K562 (cell line): ENCODE results near the gene TMEM45B. TPM values are rescaled to one million over a fixed set of nuclear protein-coding genes. Genes with fewer than 3 reads are reported as not detected.

Source experiments
- ATAC-seq: fragments of 200-7000 bp; cut with Tn5 transposase; 3 replicates; pipeline ENCODE4 v1.9.1; 2020; ENCODE audit warnings: moderate library complexity
- BruUV-seq: library from RNA; stranded (reverse); fragments of 400-500 nt; replicated peaks from 2 replicates; lab custom pipeline; 2021; lab: Mats Ljungman, UMichigan
- CTCF ChIA-PET: fragments of 300-600 bp; formaldehyde crosslinking; extraction: SDS; loops from one replicate; lab custom pipeline; 2021; ENCODE audit warnings: low intra/inter-chr PET ratio; lab: Yijun Ruan, JAX
- POLR2A ChIA-PET: fragments of 300-600, 350-650 bp; sonication (Branson Sonifier 250); formaldehyde crosslinking; extraction: SDS; loops from one replicate; lab custom pipeline; 2021; ENCODE audit warnings: antibody characterized with exemption, inconsistent platforms; lab: Yijun Ruan, JAX
- DNase-seq, 4 experiments: peaks; one replicate each; pipeline versions ENCODE4 v3.0.0 to v3.0.0-alpha.2; 2011 to 2018; ENCODE audit warnings: low spot score in 3 of 4, mixed read lengths in 3 of 4; ENCODE audit errors: extremely low read depth in 1 of 4
- FAIRE-seq: peaks from 2 replicates; lab custom pipeline; 2011; peaks lifted over from hg19 to GRCh38; lab: Jason Lieb, UNC
- H2AFZ ChIP-seq: 2 replicates; pipeline ENCODE4 v1.6.0; 2011; ENCODE audit warnings: low read depth, low read length, control low read depth, inconsistent platforms
- H3K27ac ChIP-seq: fragments of 200-600 bp; 3 replicates; pipeline ENCODE4 v1.8.0; 2011; ENCODE audit warnings: low read depth, mild to moderate bottlenecking, control low read depth, inconsistent platforms, low read length, moderate library complexity, mixed read lengths; ENCODE audit errors: extremely low read depth
- H3K27me3 ChIP-seq, 2 experiments: fragments of 300-600 bp in 1 of 2; 2 replicates in 1 of 2; 3 replicates in 1 of 2; pipeline versions ENCODE4 v1.6.0 to v1.8.0; 2011; ENCODE audit warnings: inconsistent platforms in 2 of 2, low read length in 2 of 2, mild to moderate bottlenecking in 1 of 2, mixed read lengths in 1 of 2, moderate library complexity in 1 of 2; ENCODE audit not compliant: control insufficient read depth in 2 of 2, insufficient read depth in 2 of 2
- H3K36me3 ChIP-seq: fragments of 300-600 bp; 3 replicates; pipeline ENCODE4 v1.8.0; 2011; ENCODE audit warnings: mild to moderate bottlenecking, low read length, inconsistent platforms; ENCODE audit not compliant: control insufficient read depth, insufficient read depth
- H3K4me1 ChIP-seq, 2 experiments: fragments of 200-600 bp in 1 of 2; replicated peaks in 1 of 2; 2 replicates in 1 of 2; 3 replicates in 1 of 2; pipeline versions ENCODE4 v1.5.1 to v1.8.0; 2011; ENCODE audit warnings: inconsistent platforms in 2 of 2, low read length in 2 of 2, mild to moderate bottlenecking in 1 of 2, mixed read lengths in 1 of 2, moderate library complexity in 1 of 2; ENCODE audit not compliant: control insufficient read depth in 2 of 2, insufficient read depth in 2 of 2
- H3K4me2 ChIP-seq: 2 replicates; pipeline ENCODE4 v1.6.1; 2011; ENCODE audit warnings: low read length, control low read depth, inconsistent platforms, mixed read lengths; ENCODE audit not compliant: insufficient read depth
- H3K4me3 ChIP-seq: fragments of 200-600 bp; sonication (generic), shearing (Covaris generic); 2 replicates; pipeline ENCODE4 v1.5.1; 2016; ENCODE audit warnings: control low read depth, inconsistent platforms
- H3K79me2 ChIP-seq: fragments of 200-600 bp; 3 replicates; pipeline ENCODE4 v1.8.0; 2011; ENCODE audit warnings: low read length, inconsistent platforms; ENCODE audit not compliant: control insufficient read depth, insufficient read depth
- H3K9ac ChIP-seq, 2 experiments: 2 replicates each; pipeline versions ENCODE4 v1.6.0 to v1.6.1; 2011; ENCODE audit warnings: low read depth in 2 of 2, low read length in 2 of 2, control low read depth in 1 of 2, inconsistent platforms in 1 of 2, mild to moderate bottlenecking in 1 of 2, mixed read lengths in 1 of 2; ENCODE audit not compliant: insufficient read depth in 1 of 2
- H3K9me1 ChIP-seq: one replicate; pipeline ENCODE4 v1.6.0; 2011; ENCODE audit warnings: inconsistent platforms, mild to moderate bottlenecking, low read length, moderate library complexity; ENCODE audit not compliant: control insufficient read depth, insufficient read depth
- H3K9me3 ChIP-seq: replicated peaks from 2 replicates; pipeline ENCODE4 v1.5.1; 2011; ENCODE audit warnings: low read depth, low read length, inconsistent platforms; ENCODE audit not compliant: control insufficient read depth, insufficient read depth
- H4K20me1 ChIP-seq: replicated peaks from 2 replicates; pipeline ENCODE4 v1.6.1; 2011; ENCODE audit warnings: low read length, inconsistent platforms, mixed read lengths; ENCODE audit not compliant: control insufficient read depth, insufficient read depth
- KLF16 ChIP-seq: IDR thresholded peaks from 2 replicates; pipeline ENCODE4 v1.6.1; 2016; ENCODE audit warnings: antibody characterized with exemption
- ZFP30 ChIP-seq: fragments of 250-450 bp; sonication (Bioruptor Pico); IDR thresholded peaks from 2 replicates; pipeline ENCODE4 v1.8.0; 2022; ENCODE audit warnings: moderate library complexity, mild to moderate bottlenecking, inconsistent platforms, borderline replicate concordance
- ZNF407 ChIP-seq: fragments of 450-650 bp; IDR thresholded peaks from 2 replicates; pipeline ENCODE4 v1.6.1; 2016; ENCODE audit warnings: low read depth
- ZNF449 ChIP-seq: fragments of 250-450 bp; sonication (Bioruptor Pico); IDR thresholded peaks from 2 replicates; pipeline ENCODE4 v1.8.0; 2022; ENCODE audit warnings: moderate library complexity, mild to moderate bottlenecking, inconsistent platforms
- WGBS: fragments of 100-300 bp; shearing (Covaris generic); methylation state at CpG from one replicate; pipeline ENCODE4 v1.1.6; 2016; ENCODE audit warnings: low coverage, mixed read lengths; ENCODE audit not compliant: insufficient coverage; ENCODE audit errors: missing lambda C conversion rate; 5-methylcytosine and 5-hydroxymethylcytosine counted together
- in situ Hi-C: fragments of 300-500 bp; cut with MboI; formaldehyde crosslinking; loops from 4 replicates; pipeline ENCODE4 v1.15.0; 2018; ENCODE audit warnings: inconsistent platforms, mixed read lengths
- intact Hi-C: fragments of 100-400 bp; cut with micrococcal nuclease; formaldehyde crosslinking; loops from 2 replicates; pipeline ENCODE4 v1.14.2; 2022
- polyA plus RNA-seq, 8 experiments: library from polyadenylated mRNA; depleted of rRNA in 4 of 8; stranded (reverse) in 5 of 8; unstranded in 3 of 8; fragments of >200 nt; fragmentation: Nextera tagmentation in 2 of 8; fragmentation: Illumina TruSeq in 1 of 8; extraction: Ambion mirVana in 2 of 8; extraction: Trizol in 1 of 8; gene quantifications; 2 replicates each; pipeline versions ENCODE4 v1.2.1 to v1.2.3, GENCODE V29; 2011 to 2014; ENCODE audit warnings: inconsistent platforms in 1 of 8, missing spikeins in 1 of 8
- total RNA-seq, 7 experiments: library from RNA; depleted of rRNA in 6 of 7; stranded (reverse); fragments of >200 nt in 6 of 7; fragmentation: Illumina TruSeq in 2 of 7; extraction: Trizol in 2 of 7; gene quantifications; 2 replicates each; pipeline versions ENCODE4 v1.2.1 to v1.2.3, GENCODE V29; 2011 to 2021; ENCODE audit warnings: low replicate concordance in 1 of 7

The TMEM45B gene
- total and polyA plus RNA-seq, 9 of the 15 experiments (the other 6 are each of a cell fraction or from before 2014, with no cell fraction given), result 0.07 TPM; not detected in 8

- Histone ChIP-seq H3K9me3 (no peaks in the 10 kb centered on the region), H3K27me3 (peaks cover 0 to 4% of the 10 kb centered on the region in 2 experiments; a peak in 1 of 5 replicates), H3K9me1 (no peaks in the 10 kb centered on the region), H3K9ac (no peak overlapping the region), H3K4me3 (no peak overlapping the region), H3K27ac (no peak overlapping the region), H3K79me2 (no peaks in the 10 kb centered on the region), H2AFZ (no peak overlapping the region), H4K20me1 (no peaks in the 10 kb centered on the region), H3K4me1 (no peaks in the 10 kb centered on the region), H3K4me2 (no peak overlapping the region)
- CTCF ChIA-PET, result no interaction called here
- ATAC-seq (no peak), FAIRE-seq (no peak)
- POLR2A ChIA-PET, result no interaction called here
- in situ Hi-C loops (no loop called here), intact Hi-C loops (loop anchor here (10.0 kb wide), 1 partner anchor 96 kb away; no protein-coding TSS in a partner anchor)
- TF ChIP-seq ZNF449 (CRISPR knock-in tag) (no peak), ZFP30 (CRISPR knock-in tag) (peak; percentile 89; the same call in 1 of the 2 replicates)
- TF ChIP-seq, all 486 proteins: peak for 1
- H3K36me3 ChIP-seq, result no peaks in the 10 kb centered on the region
- no peak for DNase-seq
- BruUV-seq, result no TSS peak
Observed at GRCh38 chr11:129769059-129769458, 46.6 kb upstream of the TMEM45B start.

- H2AFZ ChIP-seq, result no peak overlapping the region
- H4K20me1 ChIP-seq, result no peaks in the 10 kb centered on the region
- H3K27me3 ChIP-seq, result peaks cover 0 to 4% of the 10 kb centered on the region in 2 experiments; a peak in 1 of 5 replicates
- TF ChIP-seq ZNF407 (no peak), KLF16 (no peak)
- 0% methylated on average over 1 of the region's 1 CpG for WGBS
- no peak overlapping the region for H3K27ac ChIP-seq
- ChIA-PET POLR2A (no interaction called here), CTCF (interaction anchor here (0.6 to 1.2 kb wide), 2 partner anchors 361 to 1352 kb away, joined by 3 to 6 read pairs; no protein-coding TSS in a partner anchor)
- no peaks in the 10 kb centered on the region for H3K9me1 ChIP-seq
- no peak for DNase-seq
- no peak overlapping the region for H3K9ac ChIP-seq
- in situ Hi-C loops, result no loop called here
- no peaks in the 10 kb centered on the region for H3K4me1 ChIP-seq
- H3K9me3 ChIP-seq, result no peaks in the 10 kb centered on the region
- no peak for ATAC-seq
- intact Hi-C loops, result no loop called here
- no peaks in the 10 kb centered on the region for H3K36me3 ChIP-seq
- no peak overlapping the region for H3K4me2 ChIP-seq
- FAIRE-seq, result no peak
- BruUV-seq, result no TSS peak
- H3K79me2 ChIP-seq, result no peaks in the 10 kb centered on the region
- no peak overlapping the region for H3K4me3 ChIP-seq
Observed at GRCh38 chr11:129770993-129771392, 44.7 kb upstream of the TMEM45B start.
